NCI-H69 (cell line): ENCODE data around the gene HOOK2.

Source experiments
- DNase-seq: peaks from one replicate; lab custom pipeline; 2025; lab: John Stamatoyannopoulos, UW

HOOK2 gene

GRCh38 chr19:12782424-12783290 is 7.3 kb upstream of the HOOK2 start:
- DNase-seq: peak; percentile 92

GRCh38 chr19:12782174-12782423 is 6.7 kb upstream of the HOOK2 start:
- DNase-seq: no peak

- peak; percentile 86 for DNase-seq
Observed at GRCh38 chr19:12779162-12779993, 4.0 kb upstream of the HOOK2 start.

- no peak for DNase-seq
Observed at GRCh38 chr19:12778905-12779161, 3.5 kb upstream of the HOOK2 start.

GRCh38 chr19:12778017-12778904 is 2.9 kb upstream of the HOOK2 start:
- peak; percentile 97 for DNase-seq

- peak; percentile 94 for DNase-seq
Observed at GRCh38 chr19:12777217-12778016, 2.1 kb upstream of the HOOK2 start.

- DNase-seq: peak; percentile 30
Observed at GRCh38 chr19:12773571-12773970, 1.8 kb downstream of the HOOK2 start.

GRCh38 chr19:12772323-12772722 is 3.0 kb downstream of the HOOK2 start:
- no peak for DNase-seq

- DNase-seq: no peak
Observed at GRCh38 chr19:12770922-12771321, 4.4 kb downstream of the HOOK2 start.

GRCh38 chr19:12769689-12770088 is 5.7 kb downstream of the HOOK2 start:
- DNase-seq: peak; percentile 97

GRCh38 chr19:12767666-12768065 is 7.7 kb downstream of the HOOK2 start:
- DNase-seq: no peak

GRCh38 chr19:12767150-12767549 is 8.2 kb downstream of the HOOK2 start:
- no peak for DNase-seq

GRCh38 chr19:12766051-12766521 is 9.3 kb downstream of the HOOK2 start:
- DNase-seq: peak; percentile 92

- no peak for DNase-seq
Observed at GRCh38 chr19:12764698-12765097, 10.7 kb downstream of the HOOK2 start.

GRCh38 chr19:12763100-12763499 is 12.3 kb downstream of the HOOK2 start:
- no peak for DNase-seq

- DNase-seq: no peak
Observed at GRCh38 chr19:12759686-12760085, 15.7 kb downstream of the HOOK2 start.

- peak; percentile 89 for DNase-seq
Observed at GRCh38 chr19:12757544-12758274, 17.6 kb downstream of the HOOK2 start.

GRCh38 chr19:12756150-12756883 is 19.0 kb downstream of the HOOK2 start:
- no peak for DNase-seq

- DNase-seq: no peak
Observed at GRCh38 chr19:12754465-12755196, 20.7 kb downstream of the HOOK2 start.
